Cardiac muscle cell (in vitro differentiated cells and primary cell): ENCODE results near the gene OPHN1. TPM values are rescaled to one million over a fixed set of nuclear protein-coding genes. Genes with fewer than 3 reads are reported as not detected.

Experiments used
- DNase-seq, 2 donors: peaks; one replicate each; pipeline versions ENCODE4 v3.0.0 to v3.0.0-alpha.2; 2010 to 2017; ENCODE audit warnings: low read depth in 1 of 2, low spot score in 1 of 2
- H3K27ac ChIP-seq: fragments of 200-600 bp; sonication (generic); 2 replicates; pipeline ENCODE4 v1.5.1; 2016
- H3K27me3 ChIP-seq: fragments of 200-600 bp; sonication (generic); 2 replicates; pipeline ENCODE4 v1.6.0; 2016; ENCODE audit warnings: control low read depth
- H3K36me3 ChIP-seq: fragments of 200-600 bp; sonication (generic); 2 replicates; pipeline ENCODE4 v1.5.1; 2016; ENCODE audit warnings: control low read depth
- H3K4me1 ChIP-seq: fragments of 200-600 bp; sonication (generic); 2 replicates; pipeline ENCODE4 v1.8.1; 2017; ENCODE audit warnings: low read depth, mild to moderate bottlenecking, mixed run types
- H3K4me3 ChIP-seq: fragments of 200-600 bp; sonication (generic); 2 replicates; pipeline ENCODE4 v1.5.1; 2016; ENCODE audit warnings: mild to moderate bottlenecking
- H3K9me3 ChIP-seq: fragments of 200-600 bp; sonication (generic); 2 replicates; pipeline ENCODE4 v1.5.1; 2017; ENCODE audit warnings: low read depth, mild to moderate bottlenecking, control low read depth
- CTCF ChIP-seq: IDR thresholded peaks from 2 replicates; pipeline ENCODE4 v1.5.1; 2012; ENCODE audit warnings: low read depth, mild to moderate bottlenecking, low read length
- polyA plus RNA-seq: library from polyadenylated mRNA; unstranded; fragments of >200 nt; fragmentation: Nextera tagmentation; extraction: Ambion mirVana; gene quantifications from 2 replicates; pipeline ENCODE4 v1.2.1, GENCODE V29; 2016
- total RNA-seq: library from RNA; depleted of rRNA; stranded (reverse); fragments of >200 nt; gene quantifications from 2 replicates; pipeline ENCODE4 v1.2.3, GENCODE V29; 2016

Gene OPHN1
- total and polyA plus RNA-seq, 2 experiments from 2014 or later: 2.4 to 4.7 TPM

- Histone ChIP-seq H3K27me3 (no peaks in the 10 kb centered on the region), H3K4me1 (no peaks in the 10 kb centered on the region), H3K4me3 (no peak overlapping the region), H3K36me3 (no peaks in the 10 kb centered on the region), H3K9me3 (no peaks in the 10 kb centered on the region), H3K27ac (no peak overlapping the region)
- no peak for TF ChIP-seq CTCF
- DNase-seq: no peak
These were observed 56.9 kb downstream of the OPHN1 start for GRCh38 chrX:68376373-68376772.

GRCh38 chrX:68375803-68376202 is 57.5 kb downstream of the OPHN1 start:
- H3K4me3 ChIP-seq: no peak overlapping the region
- H3K27me3 ChIP-seq: no peaks in the 10 kb centered on the region
- H3K4me1 ChIP-seq: no peaks in the 10 kb centered on the region
- H3K36me3 ChIP-seq: no peaks in the 10 kb centered on the region
- TF ChIP-seq CTCF: no peak
- no peak for DNase-seq
- H3K27ac ChIP-seq: no peak overlapping the region
- H3K9me3 ChIP-seq: no peaks in the 10 kb centered on the region

GRCh38 chrX:68372665-68373064 is 60.6 kb downstream of the OPHN1 start:
- DNase-seq: no peak
- H3K4me3 ChIP-seq: no peak overlapping the region
- no peaks in the 10 kb centered on the region for H3K9me3 ChIP-seq
- TF ChIP-seq CTCF: no peak
- no peak overlapping the region for H3K27ac ChIP-seq
- no peaks in the 10 kb centered on the region for H3K36me3 ChIP-seq
- no peaks in the 10 kb centered on the region for H3K4me1 ChIP-seq
- no peaks in the 10 kb centered on the region for H3K27me3 ChIP-seq

- Histone ChIP-seq H3K9me3 (no peaks in the 10 kb centered on the region), H3K27me3 (no peaks in the 10 kb centered on the region), H3K4me1 (no peaks in the 10 kb centered on the region), H3K4me3 (no peak overlapping the region), H3K36me3 (no peaks in the 10 kb centered on the region), H3K27ac (no peak overlapping the region)
- no peak for DNase-seq
- TF ChIP-seq CTCF: no peak
These were observed 63.7 kb downstream of the OPHN1 start for GRCh38 chrX:68369559-68369958.

GRCh38 chrX:68365341-68365740 is 68.0 kb downstream of the OPHN1 start:
- H3K9me3 ChIP-seq: no peaks in the 10 kb centered on the region
- H3K27ac ChIP-seq: no peak overlapping the region
- no peak overlapping the region for H3K4me3 ChIP-seq

More at GRCh38 chrX:68365341-68365740, 68.0 kb downstream of the OPHN1 start:
- H3K4me1 ChIP-seq: no peaks in the 10 kb centered on the region
- peak in 1 of 2 donors; percentile 6 for DNase-seq
- H3K36me3 ChIP-seq: no peaks in the 10 kb centered on the region
- no peak for TF ChIP-seq CTCF
- H3K27me3 ChIP-seq: no peaks in the 10 kb centered on the region
